ENCODE results near the gene NELFE. TPM values are rescaled to one million over a fixed set of nuclear protein-coding genes. Genes with fewer than 3 reads are reported as not detected.

NELFE gene
- total RNA-seq, 2 experiments from 2014 or later = 61.3 to 62.5 TPM

- POLR2A ChIA-PET = interaction anchor here (0.9 to 1.7 kb wide), 4 partner anchors 18 to 54 kb away, joined by 3 to 9 read pairs (median 5); partner anchors contain the start of genes DXO and EHMT2
- Mint-ChIP-seq H3K4me1 (peaks cover 4% of the 10 kb centered on the region), H3K9me3 (no peaks in the 10 kb centered on the region), H3K36me3 (peaks cover 24% of the 10 kb centered on the region), H3K27me3 (peaks cover 3% of the 10 kb centered on the region), H3K4me3 (no peak overlapping the region), H3K27ac (no peak overlapping the region)
- ATAC-seq (ENCODE audit: low read depth) = peak; percentile 59
- peak; percentile 52 for DNase-seq
Observed at GRCh38 chr6:31952140-31952805, 6.5 kb downstream of the NELFE start.

- H3K27me3 Mint-ChIP-seq = peaks cover 5% of the 10 kb centered on the region
- no peak overlapping the region for H3K4me3 Mint-ChIP-seq
- H3K36me3 Mint-ChIP-seq = peaks cover 20% of the 10 kb centered on the region
- DNase-seq = no peak
- no peak overlapping the region for H3K27ac Mint-ChIP-seq
- no peak for ATAC-seq (ENCODE audit: low read depth)
- peaks cover 9% of the 10 kb centered on the region for H3K4me1 Mint-ChIP-seq
- no peaks in the 10 kb centered on the region for H3K9me3 Mint-ChIP-seq
- POLR2A ChIA-PET = interaction anchor here (1.0 kb wide), 1 partner anchor 52 kb away, joined by 3 read pairs; the partner anchor contains the start of gene EHMT2
Observed at GRCh38 chr6:31949926-31950548, 8.7 kb downstream of the NELFE start.

DNA sequence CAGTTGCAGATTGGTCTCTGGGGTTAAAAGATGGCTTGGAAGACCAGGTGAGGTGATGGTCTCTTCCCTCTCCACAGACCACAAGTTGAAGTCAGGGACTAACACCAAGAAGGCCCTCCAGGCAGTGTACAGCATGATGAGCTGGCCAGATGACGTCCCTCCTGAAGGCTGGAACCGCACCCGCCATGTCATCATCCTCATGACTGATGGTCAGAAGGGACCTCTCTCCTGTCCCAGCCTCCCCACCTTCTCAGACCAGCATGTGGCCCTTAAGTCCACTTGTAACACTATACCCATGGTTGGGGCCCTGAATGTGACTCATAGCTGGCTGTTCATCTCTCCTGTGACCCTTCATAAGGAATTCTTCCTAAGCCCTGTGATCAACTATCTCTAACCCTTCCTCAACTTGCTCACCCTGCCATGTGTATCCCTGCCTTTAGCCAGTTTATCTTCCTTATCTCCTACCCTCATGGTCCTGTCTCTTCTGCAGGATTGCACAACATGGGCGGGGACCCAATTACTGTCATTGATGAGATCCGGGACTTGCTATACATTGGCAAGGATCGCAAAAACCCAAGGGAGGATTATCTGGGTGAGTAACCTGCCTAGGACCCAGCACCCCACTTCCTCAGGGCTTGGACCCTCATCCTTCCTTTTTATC, 9.9 kb downstream of the NELFE start:
- peaks cover 12% of the 10 kb centered on the region for H3K36me3 Mint-ChIP-seq
- DNase-seq (no peak), ATAC-seq (ENCODE audit: low read depth) (no peak)
- H3K9me3 Mint-ChIP-seq = no peaks in the 10 kb centered on the region
- H3K4me1 Mint-ChIP-seq = peaks cover 9% of the 10 kb centered on the region
- H3K27ac Mint-ChIP-seq = no peak overlapping the region
- H3K4me3 Mint-ChIP-seq = no peak overlapping the region
- peaks cover 5% of the 10 kb centered on the region for H3K27me3 Mint-ChIP-seq
- POLR2A ChIA-PET = interaction anchor here (1.0 kb wide), 1 partner anchor 51 kb away, joined by 3 read pairs; the partner anchor contains the start of gene EHMT2

- no peak overlapping the region for H3K4me3 Mint-ChIP-seq
- no peaks in the 10 kb centered on the region for H3K9me3 Mint-ChIP-seq
- POLR2A ChIA-PET = no interaction called here
- no peak overlapping the region for H3K27ac Mint-ChIP-seq
- H3K4me1 Mint-ChIP-seq = peaks cover 9% of the 10 kb centered on the region
- peaks cover 8% of the 10 kb centered on the region for H3K36me3 Mint-ChIP-seq
- H3K27me3 Mint-ChIP-seq = peaks cover 5% of the 10 kb centered on the region
- no peak for DNase-seq
- ATAC-seq (ENCODE audit: low read depth) = no peak
Observed at GRCh38 chr6:31948306-31948705, 10.5 kb downstream of the NELFE start.

DNA sequence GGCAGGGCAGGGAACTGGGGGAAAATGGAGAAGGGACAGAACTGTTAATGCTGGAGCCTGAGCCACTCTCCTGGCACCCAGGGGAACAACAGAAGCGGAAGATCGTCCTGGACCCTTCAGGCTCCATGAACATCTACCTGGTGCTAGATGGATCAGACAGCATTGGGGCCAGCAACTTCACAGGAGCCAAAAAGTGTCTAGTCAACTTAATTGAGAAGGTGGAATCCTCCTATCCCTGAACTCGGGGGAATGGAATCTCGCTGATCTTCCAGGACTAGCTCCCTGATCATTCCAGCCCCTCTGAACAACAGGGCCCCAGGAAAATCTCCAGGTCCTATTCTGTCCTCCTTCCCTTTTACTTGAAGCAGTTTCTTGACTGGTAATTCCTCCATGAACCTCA, 10.9 kb downstream of the NELFE start:
- no peak for DNase-seq
- Mint-ChIP-seq H3K9me3 (no peaks in the 10 kb centered on the region), H3K27me3 (peaks cover 5% of the 10 kb centered on the region), H3K4me1 (peaks cover 9% of the 10 kb centered on the region), H3K4me3 (no peak overlapping the region), H3K27ac (no peak overlapping the region), H3K36me3 (peaks cover 5% of the 10 kb centered on the region)
- POLR2A ChIA-PET = no interaction called here
- no peak for ATAC-seq (ENCODE audit: low read depth)

- Mint-ChIP-seq H3K27me3 (peaks cover 5% of the 10 kb centered on the region), H3K4me3 (no peak overlapping the region), H3K9me3 (no peaks in the 10 kb centered on the region), H3K4me1 (peaks cover 9% of the 10 kb centered on the region), H3K36me3 (peaks cover 3% of the 10 kb centered on the region), H3K27ac (no peak overlapping the region)
- ATAC-seq (ENCODE audit: low read depth) (no peak), DNase-seq (no peak)
- POLR2A ChIA-PET = no interaction called here
Observed at GRCh38 chr6:31947070-31947675, 11.6 kb downstream of the NELFE start.

DNA sequence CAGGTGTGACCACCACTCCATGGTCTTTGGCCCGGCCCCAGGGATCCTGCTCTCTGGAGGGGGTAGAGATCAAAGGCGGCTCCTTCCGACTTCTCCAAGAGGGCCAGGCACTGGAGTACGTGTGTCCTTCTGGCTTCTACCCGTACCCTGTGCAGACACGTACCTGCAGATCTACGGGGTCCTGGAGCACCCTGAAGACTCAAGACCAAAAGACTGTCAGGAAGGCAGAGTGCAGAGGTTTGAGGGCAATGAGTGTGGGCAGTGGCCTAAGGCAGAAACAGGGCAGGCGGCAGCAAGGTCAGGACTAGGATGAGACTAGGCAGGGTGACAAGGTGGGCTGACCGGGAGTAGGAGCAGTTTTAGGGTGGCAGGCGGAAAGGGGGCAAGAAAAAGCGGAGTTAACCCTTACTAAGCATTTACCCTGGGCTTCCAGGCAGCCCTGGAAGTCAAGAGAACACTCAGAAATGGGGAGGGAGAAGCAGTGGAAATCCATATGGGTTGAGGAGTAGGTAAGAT, 12.3 kb downstream of the NELFE start:
- POLR2A ChIA-PET = no interaction called here
- peaks cover 3% of the 10 kb centered on the region for H3K36me3 Mint-ChIP-seq
- H3K4me3 Mint-ChIP-seq = no peak overlapping the region
- peaks cover 5% of the 10 kb centered on the region for H3K27me3 Mint-ChIP-seq
- ATAC-seq (ENCODE audit: low read depth) (no peak), DNase-seq (no peak)
- H3K27ac Mint-ChIP-seq = peak overlapping the region; percentile 55
- no peaks in the 10 kb centered on the region for H3K9me3 Mint-ChIP-seq
- peaks cover 9% of the 10 kb centered on the region for H3K4me1 Mint-ChIP-seq

- peak within 1 kb of the TSS; percentile 55 for H3K27ac Mint-ChIP-seq
- no peaks in the 10 kb centered on the region for H3K9me3 Mint-ChIP-seq
- ATAC-seq (ENCODE audit: low read depth) = peak; percentile 35
- peaks cover 3% of the 10 kb centered on the region for H3K36me3 Mint-ChIP-seq
- peaks cover 9% of the 10 kb centered on the region for H3K4me1 Mint-ChIP-seq
- DNase-seq = no peak
- H3K27me3 Mint-ChIP-seq = peaks cover 5% of the 10 kb centered on the region
- POLR2A ChIA-PET = interaction anchor here (1.2 kb wide), 1 partner anchor 26 kb away, joined by 4 read pairs; the partner anchor contains the start of gene DXO
- peak within 1 kb of the TSS; percentile 25 for H3K4me3 Mint-ChIP-seq
Observed at GRCh38 chr6:31945507-31946369, 13.0 kb downstream of the NELFE start, which contains the start of gene CFB. Gene CFB (plus strand): TSS chr6:31946095. CDS start chr6:31946222, 127 bp downstream.

DNA sequence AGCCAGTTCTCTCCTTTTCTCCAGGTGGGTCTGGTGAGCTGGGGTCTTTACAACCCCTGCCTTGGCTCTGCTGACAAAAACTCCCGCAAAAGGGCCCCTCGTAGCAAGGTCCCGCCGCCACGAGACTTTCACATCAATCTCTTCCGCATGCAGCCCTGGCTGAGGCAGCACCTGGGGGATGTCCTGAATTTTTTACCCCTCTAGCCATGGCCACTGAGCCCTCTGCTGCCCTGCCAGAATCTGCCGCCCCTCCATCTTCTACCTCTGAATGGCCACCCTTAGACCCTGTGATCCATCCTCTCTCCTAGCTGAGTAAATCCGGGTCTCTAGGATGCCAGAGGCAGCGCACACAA, 13.6 kb downstream of the NELFE start:
- Mint-ChIP-seq H3K36me3 (peaks cover 3% of the 10 kb centered on the region), H3K9me3 (no peaks in the 10 kb centered on the region), H3K4me1 (peaks cover 9% of the 10 kb centered on the region), H3K27ac (no peak overlapping the region), H3K27me3 (peaks cover 5% of the 10 kb centered on the region), H3K4me3 (no peak overlapping the region)
- POLR2A ChIA-PET = interaction anchor here (1.2 kb wide), 1 partner anchor 27 kb away, joined by 4 read pairs; the partner anchor contains the start of gene DXO
- DNase-seq (no peak), ATAC-seq (ENCODE audit: low read depth) (no peak)

DNA sequence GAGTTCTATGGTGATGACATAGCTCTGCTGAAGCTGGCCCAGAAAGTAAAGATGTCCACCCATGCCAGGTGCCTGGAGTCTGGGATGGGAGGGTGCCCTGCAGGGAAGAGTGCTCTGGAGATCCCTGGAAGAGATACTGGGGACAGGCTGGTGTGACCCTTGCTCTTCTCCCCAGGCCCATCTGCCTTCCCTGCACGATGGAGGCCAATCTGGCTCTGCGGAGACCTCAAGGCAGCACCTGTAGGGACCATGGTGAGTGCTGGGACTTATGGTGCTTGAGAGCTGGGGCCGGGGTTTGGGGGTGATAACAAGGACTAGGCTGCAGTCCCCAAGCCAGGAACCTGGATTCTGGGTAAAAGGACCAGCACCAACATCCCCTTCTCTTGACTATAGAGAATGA, 15.0 kb downstream of the NELFE start:
- Mint-ChIP-seq H3K36me3 (peaks cover 3% of the 10 kb centered on the region), H3K27ac (no peak overlapping the region), H3K9me3 (no peaks in the 10 kb centered on the region), H3K4me3 (no peak overlapping the region), H3K27me3 (peaks cover 8% of the 10 kb centered on the region), H3K4me1 (peaks cover 9% of the 10 kb centered on the region)
- ATAC-seq (ENCODE audit: low read depth) = no peak
- no peak for DNase-seq
- POLR2A ChIA-PET = no interaction called here

DNA sequence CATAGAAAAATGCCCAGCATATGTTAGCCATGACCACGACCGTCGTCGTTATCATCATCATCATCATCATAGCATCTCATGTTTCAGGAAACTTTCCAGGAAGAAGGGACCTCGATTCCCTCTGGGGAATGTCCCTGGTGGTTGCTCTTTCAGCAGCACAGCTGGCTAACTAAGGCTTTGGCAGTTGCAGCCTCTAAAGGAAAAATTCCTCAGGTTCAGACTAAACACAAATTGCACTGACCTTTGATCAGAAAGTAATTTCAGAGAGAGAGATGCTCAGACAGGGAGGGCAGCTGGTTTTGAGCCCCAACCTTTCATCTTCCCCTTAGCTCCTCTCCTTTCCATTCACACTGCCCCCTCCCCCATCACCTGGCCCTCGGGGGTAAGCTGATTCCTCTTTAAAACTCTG, 18.5 kb downstream of the NELFE start:
- Mint-ChIP-seq H3K4me3 (no peak overlapping the region), H3K27ac (no peak overlapping the region), H3K27me3 (peaks cover 2% of the 10 kb centered on the region), H3K36me3 (no peaks in the 10 kb centered on the region), H3K9me3 (no peaks in the 10 kb centered on the region), H3K4me1 (peaks cover under 1% of the 10 kb centered on the region)
- POLR2A ChIA-PET = interaction anchor here (1.2 kb wide), 1 partner anchor 38 kb away, joined by 3 read pairs; the partner anchor contains the start of gene ZBTB12
- ATAC-seq (ENCODE audit: low read depth) (no peak), DNase-seq (no peak)

DNA sequence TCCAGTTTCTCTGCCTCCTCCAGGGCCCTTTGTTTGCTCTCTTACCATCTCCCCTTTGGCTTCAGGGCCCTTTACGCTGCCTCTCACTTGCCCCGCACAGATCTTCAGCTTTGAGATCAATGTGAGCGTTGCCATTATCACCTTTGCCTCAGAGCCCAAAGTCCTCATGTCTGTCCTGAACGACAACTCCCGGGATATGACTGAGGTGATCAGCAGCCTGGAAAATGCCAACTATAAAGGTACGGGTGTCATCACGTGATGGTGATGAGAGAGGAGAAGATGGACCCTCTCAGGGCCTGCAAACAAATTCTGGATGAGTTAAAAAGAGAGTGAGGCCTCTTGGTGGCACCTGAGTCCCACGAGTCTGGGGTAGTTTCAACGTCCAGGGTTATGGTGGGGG, 22.9 kb downstream of the NELFE start:
- H3K27ac Mint-ChIP-seq = no peak overlapping the region
- no peaks in the 10 kb centered on the region for H3K9me3 Mint-ChIP-seq
- ATAC-seq (ENCODE audit: low read depth) = no peak
- H3K36me3 Mint-ChIP-seq = no peaks in the 10 kb centered on the region
- POLR2A ChIA-PET = no interaction called here
- no peak for DNase-seq
- no peak overlapping the region for H3K4me3 Mint-ChIP-seq
- peaks cover under 1% of the 10 kb centered on the region for H3K4me1 Mint-ChIP-seq
- H3K27me3 Mint-ChIP-seq = peaks cover 5% of the 10 kb centered on the region
